PC-3 (cell line): ENCODE results near the gene PLOD1. TPM values are rescaled to one million over a fixed set of nuclear protein-coding genes. Genes with fewer than 3 reads are reported as not detected.

Experiments
- ATAC-seq: fragments of 200-7000 bp; cut with Tn5 transposase; 2 replicates; pipeline ENCODE4 v1.9.1; 2020; ENCODE audit warnings: mild to moderate bottlenecking, moderate library complexity
- BruUV-seq: library from RNA; stranded (reverse); fragments of 400-500 nt; replicated peaks from 2 replicates; lab custom pipeline; 2021; lab: Mats Ljungman, UMichigan
- CTCF ChIA-PET: fragments of 300-600 bp; sonication (Branson Sonifier 250); formaldehyde crosslinking; loops from one replicate; lab custom pipeline; 2022; ENCODE audit warnings: antibody characterized with exemption; lab: Charles Lee
- POLR2A ChIA-PET: fragments of 300-600 bp; sonication (Branson Sonifier 250); formaldehyde crosslinking; loops from one replicate; lab custom pipeline; 2022; ENCODE audit warnings: antibody characterized with exemption; ENCODE audit not compliant: unreplicated experiment; lab: Charles Lee
- DNase-seq: peaks from one replicate; pipeline ENCODE4 v3.0.0-alpha.2; 2015
- H2AFZ ChIP-seq: fragments of 300-600 bp; sonication (generic); 2 replicates; pipeline ENCODE4 v1.6.0; 2016; ENCODE audit warnings: antibody characterized with exemption, low read length
- H3F3A ChIP-seq: fragments of 300-600 bp; sonication (generic); one replicate; pipeline ENCODE4 v1.6.0; 2017; ENCODE audit warnings: antibody characterized with exemption, low read length, control low read depth, mild to moderate bottlenecking; ENCODE audit not compliant: unreplicated experiment
- H3K27ac ChIP-seq: fragments of 300-600 bp; sonication (generic); 2 replicates; pipeline ENCODE4 v1.5.1; 2016; ENCODE audit warnings: mild to moderate bottlenecking, low read length
- H3K27me3 ChIP-seq: fragments of 300-600 bp; sonication (generic); 2 replicates; pipeline ENCODE4 v1.6.1; 2016; ENCODE audit warnings: low read length, mixed read lengths
- H3K36me3 ChIP-seq: fragments of 300-600 bp; sonication (generic); 2 replicates; pipeline ENCODE4 v1.6.1; 2016; ENCODE audit warnings: low read depth, mixed run types, low read length, mixed read lengths
- H3K4me1 ChIP-seq: fragments of 300-600 bp; sonication (generic); 2 replicates; pipeline ENCODE4 v1.5.1; 2016; ENCODE audit warnings: low read length; ENCODE audit not compliant: insufficient read depth
- H3K4me2 ChIP-seq: fragments of 300-600 bp; sonication (generic); 2 replicates; pipeline ENCODE4 v1.6.0; 2016; ENCODE audit warnings: low read length
- H3K4me3 ChIP-seq: fragments of 300-600 bp; sonication (generic); 2 replicates; pipeline ENCODE4 v1.5.1; 2016; ENCODE audit warnings: mild to moderate bottlenecking, low read length, mixed read lengths
- H3K79me2 ChIP-seq: fragments of 300-600 bp; sonication (generic); 2 replicates; pipeline ENCODE4 v1.6.1; 2017; ENCODE audit warnings: low read length, mixed read lengths
- H3K9ac ChIP-seq: fragments of 300-600 bp; sonication (generic); 2 replicates; pipeline ENCODE4 v1.6.0; 2016; ENCODE audit warnings: mild to moderate bottlenecking, low read length
- H3K9me2 ChIP-seq: fragments of 300-600 bp; sonication (generic); replicated peaks from 2 replicates; pipeline ENCODE4 v1.6.1; 2016; ENCODE audit warnings: mixed run types, low read length, mixed read lengths
- H3K9me3 ChIP-seq: fragments of 300-600 bp; sonication (generic); 2 replicates; pipeline ENCODE4 v1.6.1; 2016; ENCODE audit warnings: low read length, mixed read lengths
- H4K20me1 ChIP-seq: fragments of 300-600 bp; sonication (generic); 2 replicates; pipeline ENCODE4 v1.6.1; 2016; ENCODE audit warnings: low read length, mixed read lengths
- EZH2 ChIP-seq: fragments of 300-600 bp; sonication (generic); IDR thresholded peaks from one replicate; pipeline ENCODE4 v1.6.1; 2017; ENCODE audit warnings: antibody characterized with exemption, mild to moderate bottlenecking, low read length; ENCODE audit not compliant: unreplicated experiment
- EZH2phosphoT487 ChIP-seq: fragments of 300-600 bp; sonication (generic); IDR thresholded peaks from 2 replicates; pipeline ENCODE4 v1.6.1; 2018; ENCODE audit warnings: mild to moderate bottlenecking, antibody characterized with exemption, low read length, borderline replicate concordance
- intact Hi-C: fragments of 100-400 bp; cut with micrococcal nuclease; formaldehyde crosslinking; loops from 2 replicates; pipeline ENCODE4 v1.9.0; 2023
- total RNA-seq: library from RNA; depleted of rRNA; stranded (reverse); fragments of >200 nt; gene quantifications from 2 replicates; pipeline ENCODE4 v1.2.3, GENCODE V29; 2014
- TF ChIP-seq, protein P1 (sequence below): fragments of 300-600 bp; sonication (generic); conservative IDR thresholded peaks from 2 replicates; pipeline ENCODE4 v1.5.1; 2017; ENCODE audit warnings: antibody characterized with exemption, low read depth, mild to moderate bottlenecking, low read length

PLOD1 gene
- total RNA-seq, 1 experiment from 2014 or later, result 179 TPM

- H3K4me1 ChIP-seq, result peaks cover 4% of the 10 kb centered on the region; the same call in 1 of the 2 replicates
- H3K79me2 ChIP-seq, result no peaks in the 10 kb centered on the region
- no peak overlapping the region for H3K27ac ChIP-seq
- ChIA-PET POLR2A (interaction anchor here (0.7 kb wide), 1 partner anchor 22 kb away, joined by 7 read pairs; no protein-coding TSS in a partner anchor), CTCF (no interaction called here)
- DNase-seq (no peak), ATAC-seq (no peak)
- TF ChIP-seq, protein P1, sequence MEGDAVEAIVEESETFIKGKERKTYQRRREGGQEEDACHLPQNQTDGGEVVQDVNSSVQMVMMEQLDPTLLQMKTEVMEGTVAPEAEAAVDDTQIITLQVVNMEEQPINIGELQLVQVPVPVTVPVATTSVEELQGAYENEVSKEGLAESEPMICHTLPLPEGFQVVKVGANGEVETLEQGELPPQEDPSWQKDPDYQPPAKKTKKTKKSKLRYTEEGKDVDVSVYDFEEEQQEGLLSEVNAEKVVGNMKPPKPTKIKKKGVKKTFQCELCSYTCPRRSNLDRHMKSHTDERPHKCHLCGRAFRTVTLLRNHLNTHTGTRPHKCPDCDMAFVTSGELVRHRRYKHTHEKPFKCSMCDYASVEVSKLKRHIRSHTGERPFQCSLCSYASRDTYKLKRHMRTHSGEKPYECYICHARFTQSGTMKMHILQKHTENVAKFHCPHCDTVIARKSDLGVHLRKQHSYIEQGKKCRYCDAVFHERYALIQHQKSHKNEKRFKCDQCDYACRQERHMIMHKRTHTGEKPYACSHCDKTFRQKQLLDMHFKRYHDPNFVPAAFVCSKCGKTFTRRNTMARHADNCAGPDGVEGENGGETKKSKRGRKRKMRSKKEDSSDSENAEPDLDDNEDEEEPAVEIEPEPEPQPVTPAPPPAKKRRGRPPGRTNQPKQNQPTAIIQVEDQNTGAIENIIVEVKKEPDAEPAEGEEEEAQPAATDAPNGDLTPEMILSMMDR, result no peak
- TF ChIP-seq EZH2 (no peak), EZH2phosphoT487 (no peak)
- no peaks in the 10 kb centered on the region for H3K27me3 ChIP-seq
- intact Hi-C loops, result no loop called here
- H4K20me1 ChIP-seq, result no peaks in the 10 kb centered on the region
- no peak overlapping the region for H3K4me2 ChIP-seq
- H3K36me3 ChIP-seq, result no peaks in the 10 kb centered on the region
- no peaks in the 10 kb centered on the region for H3F3A ChIP-seq
- H3K4me3 ChIP-seq, result no peak overlapping the region
- H3K9ac ChIP-seq, result no peak overlapping the region
- H3K9me2 ChIP-seq, result no peaks in the 10 kb centered on the region
- no TSS peak for BruUV-seq
- H3K9me3 ChIP-seq, result no peaks in the 10 kb centered on the region
- no peak overlapping the region for H2AFZ ChIP-seq
Observed at GRCh38 chr1:11913291-11913690, 21.2 kb upstream of the PLOD1 start.

GRCh38 chr1:11914024-11914423 is 20.5 kb upstream of the PLOD1 start:
- CTCF ChIA-PET, result no interaction called here

More at GRCh38 chr1:11914024-11914423, 20.5 kb upstream of the PLOD1 start:
- ATAC-seq, result no peak
- Histone ChIP-seq H3K4me3 (no peak overlapping the region), H3K36me3 (no peaks in the 10 kb centered on the region), H3K9me3 (no peaks in the 10 kb centered on the region), H3K4me1 (peaks cover 11% of the 10 kb centered on the region), H3F3A (no peaks in the 10 kb centered on the region), H3K27ac (no peak overlapping the region), H3K79me2 (no peaks in the 10 kb centered on the region), H3K4me2 (no peak overlapping the region), H4K20me1 (0 out of 2 replicates have a peak, but pooled peaks cover under 1% of the 10 kb centered on the region), H3K9me2 (no peaks in the 10 kb centered on the region), H3K27me3 (no peaks in the 10 kb centered on the region), H2AFZ (no peak overlapping the region), H3K9ac (no peak overlapping the region)
- intact Hi-C loops, result no loop called here
- no TSS peak for BruUV-seq
- POLR2A ChIA-PET, result no interaction called here
- TF ChIP-seq EZH2phosphoT487, result no peak
- TF ChIP-seq EZH2, result no peak
- TF ChIP-seq, protein P1, result no peak
- DNase-seq, result no peak
